ENCODE results near the gene GDF2. TPM values are rescaled to one million over a fixed set of nuclear protein-coding genes. Genes with fewer than 3 reads are reported as not detected.

Gene GDF2
- total RNA-seq, 1 experiment from 2014 or later: not detected

- no peaks in the 10 kb centered on the region for H3K27me3 ChIP-seq (replicated peaks; ENCODE audit: insufficient read depth, low read depth, low read length, poor library complexity)
- POLR2A ChIA-PET (ENCODE audit: low non-redundant PET): no interaction called here
- peak; percentile 41 for DNase-seq (ENCODE audit: low spot score)
- H3K27ac ChIP-seq (ENCODE audit: low read depth, low read length, poor library complexity, severe bottlenecking): no peak overlapping the region
- H3K36me3 ChIP-seq (ENCODE audit: insufficient read depth, low read length, poor library complexity, severe bottlenecking): no peaks in the 10 kb centered on the region
- H3K4me1 ChIP-seq (ENCODE audit: insufficient read depth, low read length, poor library complexity, severe bottlenecking): no peaks in the 10 kb centered on the region
- H3K9me3 ChIP-seq (ENCODE audit: low read depth, low read length, poor library complexity, severe bottlenecking): no peaks in the 10 kb centered on the region
- BruUV-seq (replicated peaks): no TSS peak
- TF ChIP-seq CTCF (conservative IDR thresholded peaks at IDR 0.05; ENCODE audit: low read depth, low read length): no peak
- TF ChIP-seq EZH2 (IDR thresholded peaks at IDR 0.05; ENCODE audit: borderline replicate concordance, low read depth, low read length, poor library complexity, severe bottlenecking): no peak
- CTCF ChIA-PET: no interaction called here
- intact Hi-C loops (cut with micrococcal nuclease; ENCODE audit: unreplicated experiment): loop anchor here (10.0 kb wide), 1 partner anchor 56 kb away; no protein-coding TSS in a partner anchor
- H3K4me3 ChIP-seq (ENCODE audit: low read depth, low read length, poor library complexity, severe bottlenecking): no peak overlapping the region
These were observed 3.5 kb upstream of the GDF2 start for GRCh38 chr10:47318706-47319105.

GRCh38 chr10:47319784-47320183, 2.5 kb upstream of the GDF2 start:
- intact Hi-C loops (cut with micrococcal nuclease; ENCODE audit: unreplicated experiment): loop anchor here (10.0 kb wide), 1 partner anchor 55 kb away; no protein-coding TSS in a partner anchor
- ChIA-PET CTCF (no interaction called here), POLR2A (ENCODE audit: low non-redundant PET) (no interaction called here)
- Histone ChIP-seq H3K4me1 (ENCODE audit: insufficient read depth, low read length, poor library complexity, severe bottlenecking) (no peaks in the 10 kb centered on the region), H3K27ac (ENCODE audit: low read depth, low read length, poor library complexity, severe bottlenecking) (no peak overlapping the region), H3K4me3 (ENCODE audit: low read depth, low read length, poor library complexity, severe bottlenecking) (no peak overlapping the region), H3K9me3 (ENCODE audit: low read depth, low read length, poor library complexity, severe bottlenecking) (no peaks in the 10 kb centered on the region), H3K36me3 (ENCODE audit: insufficient read depth, low read length, poor library complexity, severe bottlenecking) (no peaks in the 10 kb centered on the region), H3K27me3 (replicated peaks; ENCODE audit: insufficient read depth, low read depth, low read length, poor library complexity) (no peaks in the 10 kb centered on the region)
- no TSS peak for BruUV-seq (replicated peaks)
- TF ChIP-seq EZH2 (IDR thresholded peaks at IDR 0.05; ENCODE audit: borderline replicate concordance, low read depth, low read length, poor library complexity, severe bottlenecking) (no peak), CTCF (conservative IDR thresholded peaks at IDR 0.05; ENCODE audit: low read depth, low read length) (no peak)
- no peak for DNase-seq (ENCODE audit: low spot score)

GRCh38 chr10:47320812-47321211, 1.4 kb upstream of the GDF2 start:
- intact Hi-C loops (cut with micrococcal nuclease; ENCODE audit: unreplicated experiment): no loop called here
- ChIA-PET POLR2A (ENCODE audit: low non-redundant PET) (no interaction called here), CTCF (no interaction called here)
- TF ChIP-seq EZH2 (IDR thresholded peaks at IDR 0.05; ENCODE audit: borderline replicate concordance, low read depth, low read length, poor library complexity, severe bottlenecking) (no peak), CTCF (conservative IDR thresholded peaks at IDR 0.05; ENCODE audit: low read depth, low read length) (no peak)
- no peaks in the 10 kb centered on the region for H3K36me3 ChIP-seq (ENCODE audit: insufficient read depth, low read length, poor library complexity, severe bottlenecking)
- no peaks in the 10 kb centered on the region for H3K9me3 ChIP-seq (ENCODE audit: low read depth, low read length, poor library complexity, severe bottlenecking)
- no peak overlapping the region for H3K27ac ChIP-seq (ENCODE audit: low read depth, low read length, poor library complexity, severe bottlenecking)
- H3K4me1 ChIP-seq (ENCODE audit: insufficient read depth, low read length, poor library complexity, severe bottlenecking): no peaks in the 10 kb centered on the region
- no TSS peak for BruUV-seq (replicated peaks)
- H3K4me3 ChIP-seq (ENCODE audit: low read depth, low read length, poor library complexity, severe bottlenecking): no peak overlapping the region
- DNase-seq (ENCODE audit: low spot score): no peak
- no peaks in the 10 kb centered on the region for H3K27me3 ChIP-seq (replicated peaks; ENCODE audit: insufficient read depth, low read depth, low read length, poor library complexity)
